Amygdala (tissue), 56 donors: ENCODE data around the gene KCNT1.

Experiments
- DNase-seq, 56 donors: peaks; one replicate each; lab custom pipeline; 2025; lab: John Stamatoyannopoulos, UW

Gene KCNT1

DNA sequence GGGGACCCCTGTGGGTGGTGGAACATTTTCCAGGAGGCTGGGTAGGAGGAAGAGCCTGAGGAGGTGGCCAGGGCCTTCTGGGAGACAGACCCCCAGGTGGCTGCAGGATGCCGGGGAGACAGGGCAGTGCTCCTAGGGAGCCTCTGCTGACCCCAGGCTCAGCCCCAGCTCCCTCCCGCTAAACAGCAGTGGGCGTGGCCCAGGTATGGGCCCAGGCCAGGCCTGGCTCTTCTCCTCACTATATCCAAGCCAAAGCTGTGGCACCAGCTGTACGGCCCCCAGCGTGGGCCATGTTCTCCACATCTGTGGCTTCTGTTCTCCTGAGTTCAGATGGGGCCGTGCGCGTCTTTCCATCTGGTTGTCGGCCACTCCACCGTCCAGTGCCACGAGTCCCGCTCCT is 58.5 kb downstream of the KCNT1 start:
- no peak for DNase-seq

DNA sequence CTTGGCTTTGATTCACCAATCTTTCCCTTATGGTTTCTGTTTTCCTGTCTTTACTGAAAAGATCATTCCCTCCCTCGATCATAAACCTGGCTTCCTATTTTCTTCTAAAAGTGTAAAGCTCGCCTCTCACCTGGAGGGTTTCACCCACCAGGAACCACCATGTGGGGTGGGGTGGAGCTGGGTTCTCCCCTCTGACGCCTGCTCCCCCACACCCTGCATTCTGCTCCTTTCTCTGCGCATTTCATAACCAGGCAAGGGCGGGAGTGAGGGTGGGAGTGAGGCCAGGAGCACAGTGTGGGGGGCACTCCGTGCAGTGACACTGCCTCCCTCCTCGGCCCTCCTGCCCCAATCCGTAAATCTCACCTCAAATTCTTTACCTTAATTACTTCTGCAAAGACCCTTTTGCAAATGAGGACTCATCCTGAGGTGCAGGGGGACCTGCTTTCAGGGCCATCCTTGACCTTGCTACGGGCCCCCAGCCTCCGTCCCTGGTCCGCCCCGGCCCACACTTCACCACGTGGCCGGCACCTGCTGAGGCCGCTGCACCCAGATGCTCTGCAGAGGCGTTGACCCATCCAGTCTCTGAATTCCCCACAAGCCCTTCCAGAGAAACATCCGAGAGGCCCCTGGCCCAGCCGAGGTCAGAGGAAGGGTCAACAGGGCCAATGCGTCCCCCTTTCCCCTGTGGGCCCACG is 59.3 kb downstream of the KCNT1 start:
- no peak for DNase-seq

DNA sequence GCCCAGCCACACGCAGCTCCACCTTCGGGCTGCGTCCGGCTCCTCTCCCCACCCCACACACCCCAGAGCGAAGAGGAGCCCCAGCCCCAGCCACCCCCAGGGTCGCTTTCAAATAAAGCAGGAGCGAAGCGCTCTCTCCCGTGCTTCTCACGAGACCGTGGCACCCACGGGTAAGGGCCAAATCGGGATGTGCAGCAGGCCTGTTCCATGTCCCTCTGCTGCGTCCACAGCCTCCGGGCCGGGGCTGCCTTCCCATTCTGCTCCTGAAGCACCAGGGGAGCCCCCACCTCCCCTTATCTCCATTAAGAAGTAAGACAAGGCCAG is 59.8 kb downstream of the KCNT1 start:
- no peak for DNase-seq

DNA sequence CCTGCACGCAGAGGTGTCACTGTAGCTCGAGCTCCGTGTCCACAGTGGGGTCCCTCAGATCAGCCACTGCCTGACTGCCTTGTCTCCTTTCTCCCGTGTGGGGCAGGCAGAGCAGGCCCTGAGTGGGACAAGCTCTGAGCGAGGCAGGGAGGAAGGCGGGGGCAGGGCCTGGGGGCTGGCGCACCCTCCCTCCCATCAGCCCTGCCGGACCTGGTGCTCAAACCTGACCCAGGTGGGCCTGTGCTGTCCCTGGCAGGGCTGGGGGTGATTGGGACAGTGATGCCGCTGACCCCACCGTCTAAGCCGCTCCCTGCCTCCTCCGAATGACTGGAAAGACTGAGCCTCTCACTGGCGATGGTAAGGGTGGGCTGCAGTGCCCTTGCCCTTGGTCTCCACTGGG is 60.9 kb downstream of the KCNT1 start:
- no peak for DNase-seq

DNA sequence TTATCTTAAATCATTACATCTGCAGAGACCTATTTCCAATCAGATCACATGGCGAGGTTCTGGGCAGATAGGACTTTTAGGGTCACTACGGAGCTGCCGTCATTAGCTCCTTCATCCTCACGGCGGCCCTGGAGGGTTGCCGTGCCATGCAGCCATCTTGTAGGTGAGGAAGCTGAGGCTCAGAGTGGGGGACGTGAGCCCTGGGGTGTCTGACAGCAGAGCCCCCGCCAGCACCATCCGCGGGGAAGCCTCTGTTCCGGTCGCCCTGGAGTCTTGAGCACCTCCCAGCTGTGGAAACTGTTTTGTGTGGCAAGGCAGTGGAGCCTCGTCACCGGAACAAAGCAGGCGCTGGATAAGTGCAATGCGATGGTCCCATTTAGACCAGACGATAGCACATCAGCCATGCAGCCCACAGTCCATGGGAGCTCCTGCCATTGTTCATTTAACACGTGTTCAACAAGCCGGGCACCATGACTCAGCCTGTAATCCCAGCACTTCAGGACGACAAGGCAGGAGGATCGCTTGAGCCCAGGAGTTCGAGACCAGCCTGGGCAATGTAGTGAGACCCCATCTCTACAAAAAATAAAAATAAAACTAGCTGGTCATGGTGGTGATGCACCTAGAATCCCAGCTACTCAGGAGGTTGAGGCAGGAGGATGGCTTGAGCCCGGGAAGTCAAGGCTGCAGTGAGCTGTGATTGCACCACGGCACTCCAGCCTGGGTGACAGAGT is 61.9 kb downstream of the KCNT1 start:
- DNase-seq, result no peak

DNA sequence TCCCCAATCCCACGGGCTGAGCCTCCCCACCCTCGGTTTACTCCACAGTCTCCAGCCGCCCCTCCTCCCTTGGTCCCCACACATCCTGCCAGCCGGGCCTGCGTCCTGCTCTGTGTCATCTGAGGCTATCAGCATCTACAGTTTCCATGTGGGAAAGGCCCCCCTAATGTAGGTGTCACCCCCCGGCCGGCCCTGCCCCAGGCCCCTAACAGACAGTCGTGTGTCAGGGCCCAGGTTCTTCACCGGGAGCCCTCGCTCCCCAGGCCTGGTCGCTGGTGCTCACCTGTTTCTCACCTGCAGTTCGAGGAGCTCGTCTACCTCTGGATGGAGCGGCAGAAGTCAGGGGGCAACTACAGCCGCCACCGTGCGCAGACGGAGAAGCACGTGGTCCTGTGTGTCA is 62.7 kb downstream of the KCNT1 start:
- no peak for DNase-seq

DNA sequence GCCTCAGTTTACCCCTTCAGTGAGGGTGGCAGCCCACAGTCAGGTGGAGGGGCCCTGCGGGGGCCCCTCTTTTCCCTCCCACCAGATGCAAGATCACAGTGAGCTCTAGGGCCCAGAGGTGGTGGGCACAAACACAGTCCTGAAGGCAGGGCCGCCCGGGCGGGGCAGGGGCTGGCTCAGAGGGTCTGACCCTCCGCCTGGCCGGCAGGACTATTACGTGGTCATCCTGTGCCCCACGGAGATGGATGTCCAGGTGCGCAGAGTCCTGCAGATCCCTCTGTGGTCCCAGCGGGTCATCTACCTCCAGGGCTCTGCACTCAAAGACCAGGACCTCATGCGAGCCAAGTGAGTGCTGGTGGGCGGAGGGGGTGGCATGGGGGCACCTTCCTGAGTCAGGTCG is 63.4 kb downstream of the KCNT1 start:
- no peak for DNase-seq

DNA sequence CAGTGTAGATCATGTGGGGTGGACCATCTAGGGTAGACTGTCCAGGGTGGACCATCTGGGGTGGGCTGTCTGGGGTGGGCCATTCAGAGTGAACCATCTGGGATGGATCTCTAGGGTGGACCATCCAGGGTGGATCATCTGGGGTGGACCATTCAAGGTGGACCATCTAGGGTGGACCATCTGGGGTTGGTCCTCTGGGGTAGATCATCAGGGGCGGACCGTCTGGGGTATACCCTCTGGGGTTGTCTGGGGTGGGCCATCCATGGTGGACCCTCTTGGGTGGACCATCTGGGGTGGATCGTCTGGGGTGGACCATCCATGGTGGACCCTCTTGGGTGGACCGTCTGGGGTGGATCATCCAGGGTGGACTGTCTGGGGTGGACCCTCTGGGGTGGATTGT is 64.3 kb downstream of the KCNT1 start:
- DNase-seq, result no peak

DNA sequence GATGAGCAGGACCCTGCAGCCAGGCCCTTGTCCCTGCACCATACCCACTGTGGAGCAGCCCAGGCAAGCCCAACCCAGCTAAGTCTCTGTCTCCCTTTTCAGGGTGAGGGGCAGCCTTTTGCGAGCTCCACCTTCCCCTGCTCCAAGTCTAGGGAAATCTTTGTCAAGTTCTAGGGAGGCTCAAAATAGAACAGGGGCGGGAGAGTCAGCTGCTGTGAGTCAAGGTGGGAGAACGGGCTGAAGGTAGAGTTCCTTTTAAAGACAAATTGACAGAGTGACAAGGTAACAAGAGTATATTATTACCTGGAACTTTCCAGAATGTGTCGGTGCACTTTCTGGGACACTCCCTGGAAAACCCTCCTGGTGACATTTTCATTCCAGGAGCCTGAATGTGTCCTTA is 64.7 kb downstream of the KCNT1 start:
- DNase-seq, result no peak

DNA sequence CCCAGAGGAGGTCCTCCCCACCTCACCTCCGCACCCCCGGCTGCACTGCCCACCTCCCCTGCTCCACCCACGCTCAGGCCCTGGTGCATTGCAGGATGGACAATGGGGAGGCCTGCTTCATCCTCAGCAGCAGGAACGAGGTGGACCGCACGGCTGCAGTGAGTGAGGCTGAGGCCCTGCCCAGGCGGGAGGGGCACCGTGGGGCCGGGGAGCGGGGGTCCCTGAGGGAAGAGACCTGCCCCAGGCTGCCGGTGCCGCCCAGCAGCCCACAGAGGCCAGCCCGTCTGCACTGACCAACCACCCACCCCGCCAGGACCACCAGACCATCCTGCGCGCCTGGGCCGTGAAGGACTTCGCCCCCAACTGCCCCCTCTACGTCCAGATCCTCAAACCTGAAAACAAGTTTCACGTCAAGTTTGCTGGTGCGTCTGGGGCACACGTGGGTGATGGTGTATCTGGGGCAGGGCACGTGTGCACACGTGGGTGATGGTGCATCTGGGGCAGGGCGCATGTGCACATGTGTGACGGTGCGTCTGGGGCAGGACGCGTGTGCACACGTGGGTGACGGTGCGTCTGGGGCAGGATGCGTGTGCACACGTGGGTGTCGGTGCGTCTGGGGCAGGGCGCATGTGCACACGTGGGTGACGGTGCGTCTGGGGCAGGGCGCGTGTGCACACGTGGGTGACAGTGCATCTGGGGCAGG is 66.7 kb downstream of the KCNT1 start:
- no peak for DNase-seq

DNA sequence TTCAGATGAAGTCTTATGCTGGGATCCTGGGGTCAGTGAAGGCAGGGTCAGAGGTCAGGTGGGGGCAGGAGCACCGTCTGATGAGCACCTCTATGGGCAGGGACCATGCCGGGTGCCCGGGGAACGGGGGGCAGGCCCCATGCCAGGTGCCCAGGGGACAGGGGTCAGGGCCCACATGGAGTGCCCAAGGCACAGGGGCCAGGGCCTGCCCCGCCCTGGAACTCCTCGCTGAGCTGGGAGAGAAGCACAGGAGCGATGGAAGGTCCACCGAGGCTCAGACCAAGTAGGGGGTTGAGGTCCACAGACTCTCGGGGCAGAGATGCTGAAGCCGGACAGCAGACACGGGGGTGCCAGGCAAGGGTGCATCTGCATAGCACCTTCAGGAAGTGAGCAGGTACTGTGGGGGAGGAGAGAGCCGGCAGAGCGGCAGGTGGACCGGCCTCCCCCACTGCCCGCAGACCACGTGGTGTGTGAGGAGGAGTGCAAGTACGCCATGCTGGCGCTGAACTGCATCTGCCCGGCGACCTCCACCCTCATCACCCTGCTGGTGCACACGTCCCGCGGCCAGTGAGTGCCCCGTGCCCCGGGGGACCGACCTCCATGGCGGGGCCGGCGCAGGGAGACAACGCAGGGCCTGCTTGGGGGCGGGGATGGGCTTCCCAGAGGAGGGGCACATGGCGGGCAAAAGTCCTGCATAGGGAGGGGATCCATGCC is 67.7 kb downstream of the KCNT1 start:
- DNase-seq, result no peak

DNA sequence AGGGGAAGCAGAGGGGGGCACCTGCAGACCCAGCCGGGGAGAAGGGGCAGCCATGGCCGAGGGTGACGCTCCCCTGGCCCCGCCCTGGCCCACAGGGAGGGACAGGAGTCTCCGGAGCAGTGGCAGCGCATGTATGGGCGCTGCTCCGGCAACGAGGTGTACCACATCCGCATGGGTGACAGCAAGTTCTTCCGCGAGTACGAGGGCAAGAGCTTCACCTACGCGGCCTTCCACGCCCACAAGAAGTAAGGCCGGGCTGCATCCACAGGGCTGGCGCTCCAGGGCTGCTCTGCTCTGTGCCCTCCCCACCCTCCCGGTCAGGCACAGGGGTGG is 68.2 kb downstream of the KCNT1 start:
- no peak for DNase-seq

DNA sequence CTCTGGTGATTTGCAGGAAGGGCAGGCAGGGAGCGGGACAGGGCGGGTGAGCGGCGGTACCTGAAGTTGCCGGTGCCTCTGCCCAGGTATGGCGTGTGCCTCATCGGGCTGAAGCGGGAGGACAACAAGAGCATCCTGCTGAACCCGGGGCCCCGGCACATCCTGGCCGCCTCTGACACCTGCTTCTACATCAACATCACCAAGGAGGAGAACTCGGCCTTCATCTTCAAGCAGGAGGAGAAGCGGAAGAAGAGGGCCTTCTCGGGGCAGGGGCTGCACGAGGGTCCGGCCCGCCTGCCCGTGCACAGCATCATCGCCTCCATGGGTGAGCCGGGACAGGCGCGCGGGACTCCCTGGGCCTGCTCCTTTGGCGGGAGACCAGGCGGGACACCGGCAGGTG is 68.8 kb downstream of the KCNT1 start:
- DNase-seq, result no peak

DNA sequence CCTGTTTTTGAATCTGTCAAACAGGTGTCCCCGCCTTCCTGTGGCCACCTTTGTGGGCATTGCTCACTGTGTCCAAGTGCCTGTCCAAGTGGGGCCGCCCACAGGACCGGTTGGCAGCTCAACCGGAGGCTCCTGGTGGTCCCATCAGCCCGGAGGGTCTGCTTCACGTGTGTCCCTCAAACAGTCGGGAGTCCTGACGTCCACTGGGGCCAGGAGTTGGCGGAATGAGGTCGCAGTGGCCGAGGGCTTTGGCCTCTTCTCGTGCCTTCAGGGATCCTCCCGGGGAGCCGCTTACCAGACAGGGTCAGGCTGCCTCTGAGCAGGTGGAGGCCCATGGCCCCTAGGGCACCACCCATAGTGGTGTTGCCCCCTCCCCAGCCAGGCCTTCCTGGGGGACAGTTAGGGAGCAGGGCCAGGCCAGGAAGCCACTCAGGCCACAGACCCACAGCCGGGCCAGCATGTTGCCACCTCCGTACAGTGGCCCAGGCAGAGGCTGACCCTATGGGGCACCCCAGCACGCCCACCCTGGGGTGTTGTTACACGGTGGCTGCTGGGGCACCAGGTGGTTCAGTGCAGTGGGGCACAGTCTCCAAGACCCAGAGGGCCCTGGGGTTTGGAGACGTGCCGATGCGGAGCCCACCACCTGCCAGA is 69.5 kb downstream of the KCNT1 start:
- no peak for DNase-seq

DNA sequence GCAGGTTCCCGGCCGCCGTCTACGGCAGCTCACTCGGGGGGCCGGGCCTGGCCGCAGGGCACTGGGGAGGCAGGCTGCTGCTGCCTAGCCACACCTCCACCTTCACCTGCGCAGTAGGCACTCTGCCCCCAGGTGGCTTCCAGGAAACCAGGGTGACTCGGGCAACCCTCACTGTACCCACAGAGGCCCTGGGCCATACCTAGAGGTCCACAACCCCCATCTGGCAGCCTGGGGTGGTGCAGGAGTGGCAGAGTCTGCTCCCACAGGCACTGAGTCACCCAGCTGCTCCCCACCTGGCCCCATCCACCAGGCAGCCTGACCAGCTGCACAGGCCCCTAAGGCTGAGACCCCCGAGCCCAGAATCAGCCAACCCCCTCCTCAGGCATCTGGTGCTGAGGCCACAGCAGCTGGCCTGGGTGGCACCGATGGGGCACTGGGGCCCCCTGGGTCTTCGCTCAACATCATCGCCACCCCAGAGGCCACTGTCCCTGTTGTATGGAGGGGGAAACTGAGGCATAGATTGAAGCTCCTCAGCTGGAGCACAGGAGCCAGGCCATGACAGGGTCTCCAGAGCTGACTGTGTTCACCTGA is 70.2 kb downstream of the KCNT1 start:
- no peak for DNase-seq

DNA sequence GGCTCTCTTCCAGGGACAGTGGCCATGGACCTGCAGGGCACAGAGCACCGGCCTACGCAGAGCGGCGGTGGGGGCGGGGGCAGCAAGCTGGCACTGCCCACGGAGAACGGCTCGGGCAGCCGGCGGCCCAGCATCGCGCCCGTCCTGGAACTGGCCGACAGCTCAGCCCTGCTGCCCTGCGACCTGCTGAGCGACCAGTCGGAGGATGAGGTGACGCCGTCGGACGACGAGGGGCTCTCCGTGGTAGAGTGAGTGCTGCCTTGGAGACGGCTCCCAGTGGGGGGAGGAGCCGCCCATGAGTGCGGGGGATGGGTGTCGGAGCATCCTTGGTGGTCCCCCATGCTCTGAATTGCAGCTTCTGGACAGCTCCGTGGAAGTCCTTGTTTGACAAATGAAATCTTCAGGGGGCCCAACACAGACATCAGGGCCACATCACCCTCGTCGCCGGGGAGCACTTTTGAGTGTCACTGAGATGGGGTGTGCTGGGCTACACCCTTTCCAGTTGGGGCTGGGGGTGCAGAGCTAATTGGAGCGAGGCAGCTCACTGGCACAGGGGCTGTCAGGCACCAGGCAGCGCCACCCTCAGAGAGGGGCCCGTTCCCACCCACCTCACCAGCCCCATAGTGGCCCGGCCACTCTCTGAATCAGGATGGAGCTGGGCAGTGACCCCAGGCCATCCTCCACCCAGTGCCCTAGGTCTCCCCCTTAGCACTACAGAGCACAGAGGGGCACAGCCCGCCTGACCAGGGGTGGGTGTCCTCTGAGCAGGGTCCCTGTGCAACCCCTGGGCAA is 70.9 kb downstream of the KCNT1 start:
- no peak for DNase-seq

DNA sequence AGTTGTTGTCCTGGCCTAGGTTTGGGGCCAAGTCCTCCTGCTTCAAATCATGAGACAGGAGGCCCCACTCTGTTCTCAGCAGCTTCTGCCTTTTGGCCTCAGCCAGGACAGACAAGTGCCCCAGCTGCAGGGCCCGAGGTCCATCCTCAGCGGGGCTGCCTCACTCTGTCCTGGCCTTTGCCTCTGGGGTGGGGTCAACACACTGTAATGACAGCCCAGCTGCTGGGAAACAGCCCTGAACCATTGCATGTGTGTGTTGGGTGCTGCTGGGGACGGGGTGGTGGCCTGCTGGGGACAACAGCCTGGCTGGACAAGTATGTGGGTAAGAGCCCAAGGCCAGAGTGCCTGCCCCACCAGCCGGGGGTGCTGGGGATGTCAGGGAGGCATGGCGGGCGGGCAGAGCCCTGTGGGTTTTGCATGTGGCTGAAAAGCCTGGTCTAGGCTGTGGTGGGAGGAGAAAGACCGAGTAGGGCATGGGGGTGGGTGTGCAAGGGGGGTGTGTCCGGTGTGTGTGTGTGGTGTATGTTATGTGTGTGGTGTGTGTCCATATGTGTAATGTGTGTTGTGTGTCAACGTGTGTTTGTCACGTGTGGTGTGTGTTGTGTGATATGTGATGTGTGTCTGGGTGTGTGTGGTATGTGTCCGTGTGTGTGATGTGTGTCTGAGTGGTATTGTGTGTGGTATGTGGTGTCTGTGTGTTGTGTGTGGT is 71.7 kb downstream of the KCNT1 start:
- DNase-seq, result no peak

DNA sequence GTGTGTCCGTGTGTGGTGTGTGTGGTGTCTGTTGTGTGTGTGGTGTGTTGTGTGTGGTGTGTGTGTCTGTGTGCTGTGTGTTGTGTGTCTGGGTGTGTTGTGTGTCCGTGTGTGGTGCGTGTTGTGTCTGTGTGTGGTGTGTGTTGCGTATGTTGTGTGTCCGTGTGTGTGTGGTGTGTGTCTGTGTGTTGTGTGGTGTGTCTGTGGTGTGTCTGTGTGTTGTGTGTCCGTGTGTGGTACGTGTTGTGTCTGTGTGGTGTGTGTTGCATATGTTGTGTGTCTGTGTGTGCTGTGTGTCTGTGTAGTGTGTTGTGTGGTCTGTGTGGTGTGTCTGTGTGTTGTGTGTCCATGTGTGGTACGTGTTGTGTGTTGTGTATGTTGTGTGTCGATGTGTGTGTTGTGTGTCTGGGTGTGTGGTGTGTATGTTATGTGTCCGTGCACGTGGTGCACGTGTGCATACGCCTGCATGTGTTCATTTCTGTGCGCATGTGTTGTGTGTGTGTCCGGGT is 72.3 kb downstream of the KCNT1 start:
- DNase-seq, result no peak
